Astrocyte of the cerebellum (primary cell): ENCODE measurements around the gene USB1.
"Not testable (repeated sequence)": the region's sequence is repeated elsewhere in the genome, so short reads cannot be mapped to it uniquely, and the experiment has no call there.

ENCODE experiments used
- DNase-seq: peaks from one replicate; pipeline ENCODE4 v3.0.0-alpha.2; 2011; ENCODE audit warnings: low read depth
- H3K4me3 ChIP-seq: 2 replicates; pipeline ENCODE4 v1.5.1; 2011; ENCODE audit warnings: mild to moderate bottlenecking, low read depth, low read length, moderate library complexity
- in situ Hi-C: cut with HindIII; loops from 2 replicates; pipeline ENCODE4 v1.10.0; 2017; ENCODE audit warnings: low sequenced_read_pairs
- TF ChIP-seq, protein P1 (sequence below): IDR thresholded peaks from 2 replicates; pipeline ENCODE4 v1.5.1; 2012; ENCODE audit warnings: low read length, low read depth, moderate library complexity, mild to moderate bottlenecking; ENCODE audit errors: missing control alignments

USB1 gene

DNA sequence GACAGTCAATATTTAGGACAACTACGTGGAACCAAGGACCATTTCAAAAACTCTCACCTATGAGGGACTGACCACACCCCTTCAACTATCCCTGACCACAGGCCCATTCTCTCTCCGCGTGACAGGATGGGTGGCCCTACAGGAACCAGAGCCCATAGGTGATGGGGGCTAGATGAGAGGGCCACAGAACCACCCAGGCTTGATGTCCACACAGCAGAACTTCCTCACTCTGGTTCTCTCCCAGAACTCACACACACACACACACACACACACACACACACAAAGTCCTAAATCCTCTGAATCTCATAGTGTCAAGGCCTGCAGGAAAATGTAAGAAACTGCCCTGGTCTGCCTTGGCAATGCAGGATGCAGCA lies 2.2 kb upstream of the USB1 start:
- no peak for DNase-seq
- in situ Hi-C loops, result loop anchor here (25.0 kb wide), 1 partner anchor 212 kb away; no protein-coding TSS in a partner anchor
- H3K4me3 ChIP-seq, result peak overlapping the region; percentile 80
- TF ChIP-seq, protein P1, sequence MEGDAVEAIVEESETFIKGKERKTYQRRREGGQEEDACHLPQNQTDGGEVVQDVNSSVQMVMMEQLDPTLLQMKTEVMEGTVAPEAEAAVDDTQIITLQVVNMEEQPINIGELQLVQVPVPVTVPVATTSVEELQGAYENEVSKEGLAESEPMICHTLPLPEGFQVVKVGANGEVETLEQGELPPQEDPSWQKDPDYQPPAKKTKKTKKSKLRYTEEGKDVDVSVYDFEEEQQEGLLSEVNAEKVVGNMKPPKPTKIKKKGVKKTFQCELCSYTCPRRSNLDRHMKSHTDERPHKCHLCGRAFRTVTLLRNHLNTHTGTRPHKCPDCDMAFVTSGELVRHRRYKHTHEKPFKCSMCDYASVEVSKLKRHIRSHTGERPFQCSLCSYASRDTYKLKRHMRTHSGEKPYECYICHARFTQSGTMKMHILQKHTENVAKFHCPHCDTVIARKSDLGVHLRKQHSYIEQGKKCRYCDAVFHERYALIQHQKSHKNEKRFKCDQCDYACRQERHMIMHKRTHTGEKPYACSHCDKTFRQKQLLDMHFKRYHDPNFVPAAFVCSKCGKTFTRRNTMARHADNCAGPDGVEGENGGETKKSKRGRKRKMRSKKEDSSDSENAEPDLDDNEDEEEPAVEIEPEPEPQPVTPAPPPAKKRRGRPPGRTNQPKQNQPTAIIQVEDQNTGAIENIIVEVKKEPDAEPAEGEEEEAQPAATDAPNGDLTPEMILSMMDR, result no peak

DNA sequence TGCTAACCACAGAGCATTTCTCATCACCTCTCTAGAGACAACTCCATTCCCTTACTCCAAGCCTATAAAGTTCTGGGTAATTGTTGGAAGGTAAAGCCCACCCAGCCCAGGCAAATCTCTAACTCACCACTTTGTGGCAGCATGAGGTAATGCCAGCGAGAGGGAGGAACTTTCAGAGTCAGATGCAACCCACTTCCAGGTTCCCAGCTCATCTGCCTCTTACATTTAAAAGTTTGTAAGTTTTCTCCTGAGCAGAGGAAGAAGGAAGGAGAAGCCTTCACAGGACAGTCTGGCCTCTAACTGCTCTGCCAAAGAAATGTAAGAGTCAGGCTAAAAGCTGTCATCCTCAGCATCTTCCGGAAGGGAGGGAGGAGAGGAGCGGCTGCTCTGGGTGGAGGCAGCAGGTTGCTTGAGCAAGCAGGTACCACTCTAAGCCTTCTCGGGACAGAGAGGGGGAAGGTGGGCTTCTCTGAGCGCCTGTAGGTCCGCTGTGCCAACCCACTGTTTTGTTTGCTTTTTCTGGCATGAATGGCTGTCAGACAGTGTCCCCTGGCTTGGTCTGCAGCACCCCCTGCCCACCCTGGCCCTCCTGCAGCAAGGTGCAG lies 1.7 kb upstream of the USB1 start:
- no peak for DNase-seq
- H3K4me3 ChIP-seq, result peak overlapping the region; percentile 80
- in situ Hi-C loops, result loop anchor here (25.0 kb wide), 1 partner anchor 212 kb away; no protein-coding TSS in a partner anchor
- TF ChIP-seq, protein P1, result no peak

DNA sequence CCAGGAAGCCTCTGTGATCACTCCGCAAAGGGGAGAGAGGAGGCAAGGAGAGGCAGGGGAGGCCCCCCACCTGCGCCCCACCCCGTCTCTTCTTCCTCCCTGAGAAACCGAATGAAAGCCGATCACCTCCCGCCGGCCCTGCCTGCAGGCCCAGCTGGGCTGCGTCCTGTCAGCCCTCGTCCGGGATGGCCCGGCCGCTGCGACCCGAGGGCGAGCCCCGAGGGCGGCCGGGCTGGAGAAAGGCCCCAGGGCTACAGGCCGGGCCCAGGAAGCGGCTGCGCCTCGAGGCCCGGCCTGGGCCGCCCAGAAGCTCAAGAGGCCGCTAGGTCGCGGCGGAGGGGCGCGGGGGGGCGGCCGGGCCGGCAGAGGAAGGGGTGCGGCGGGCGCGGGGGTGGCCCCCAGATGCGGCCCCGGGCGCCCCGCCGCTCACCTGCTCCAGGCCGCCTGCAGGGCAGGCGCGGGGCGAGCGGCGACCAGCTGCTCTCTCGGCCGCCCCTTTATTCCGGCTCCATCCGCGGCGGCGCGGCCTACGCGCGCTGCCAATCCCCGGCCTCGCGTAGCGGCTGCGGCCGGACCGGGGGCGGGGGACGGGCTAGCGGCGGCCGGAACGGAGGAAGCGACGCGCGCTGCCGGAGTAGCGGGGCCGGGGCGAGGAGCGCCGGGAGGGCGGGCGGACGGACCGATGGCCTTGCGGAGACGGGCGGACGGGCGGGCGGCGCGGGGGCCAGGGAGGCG lies 1.1 kb upstream of the USB1 start, which contains the start of gene ZNF319:
TSS of gene ZNF319 (minus strand) at position 702 of the 735 bp plus-strand sequence. CDS start 2,407 bp downstream, outside the sequence.
- TF ChIP-seq, protein P1, result no peak
- in situ Hi-C loops, result loop anchor here (25.0 kb wide), 1 partner anchor 213 kb away; no protein-coding TSS in a partner anchor
- no peak for DNase-seq
- H3K4me3 ChIP-seq, result peak within 1 kb of the TSS; percentile 80

DNA sequence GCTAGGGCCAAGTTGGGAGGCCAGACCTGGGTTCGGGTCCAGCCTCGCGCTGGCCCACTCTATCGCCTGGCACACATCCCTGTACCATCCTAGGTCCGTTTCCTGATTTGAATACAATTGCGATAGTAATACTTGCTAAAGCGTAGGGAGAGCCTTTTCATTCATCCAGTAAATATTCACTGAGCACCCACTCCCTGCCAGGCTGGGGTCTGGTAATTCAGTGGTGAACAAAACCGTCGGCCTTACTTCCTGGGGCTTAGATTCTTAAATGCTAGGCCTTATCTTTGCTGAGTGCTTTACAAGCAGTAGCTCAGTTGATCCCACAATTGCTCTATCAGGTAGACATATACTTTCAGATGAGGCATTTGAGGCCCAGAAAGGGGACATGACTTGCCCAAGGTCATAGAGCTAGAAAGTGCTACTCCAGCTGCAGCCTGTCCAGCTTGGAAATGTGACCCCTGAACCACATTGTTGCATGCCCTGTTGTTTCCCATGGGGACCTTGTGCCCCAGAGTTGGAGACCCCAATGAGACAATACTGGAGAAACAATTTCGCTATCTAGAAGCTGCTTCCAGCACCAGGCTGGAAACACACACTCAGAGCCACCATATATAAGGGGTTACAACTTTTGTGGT lies 691 bp downstream of the USB1 start:
- TF ChIP-seq, protein P1, result no peak
- in situ Hi-C loops, result no loop called here
- no peak for DNase-seq
- H3K4me3 ChIP-seq, result peak overlapping the region; percentile 80

DNA sequence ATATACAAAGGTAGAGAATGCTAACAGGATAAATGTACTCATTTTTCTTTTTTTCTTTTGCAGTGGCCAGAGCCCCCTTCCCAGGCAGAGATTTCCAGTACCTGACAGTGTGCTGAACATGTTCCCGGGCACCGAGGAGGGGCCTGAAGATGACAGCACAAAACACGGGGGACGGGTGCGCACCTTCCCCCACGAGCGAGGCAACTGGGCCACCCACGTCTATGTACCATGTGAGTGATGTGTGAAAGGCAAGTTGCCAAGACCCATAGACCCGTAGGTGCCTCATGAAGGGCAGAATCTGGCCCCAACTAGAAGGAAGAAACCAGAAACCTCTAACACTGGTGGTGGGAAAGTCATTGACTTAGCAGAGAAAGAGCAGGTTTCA lies 1.2 kb downstream of the USB1 start:
- TF ChIP-seq, protein P1, result no peak
- H3K4me3 ChIP-seq, result no peak overlapping the region
- DNase-seq, result no peak
- in situ Hi-C loops, result no loop called here

DNA sequence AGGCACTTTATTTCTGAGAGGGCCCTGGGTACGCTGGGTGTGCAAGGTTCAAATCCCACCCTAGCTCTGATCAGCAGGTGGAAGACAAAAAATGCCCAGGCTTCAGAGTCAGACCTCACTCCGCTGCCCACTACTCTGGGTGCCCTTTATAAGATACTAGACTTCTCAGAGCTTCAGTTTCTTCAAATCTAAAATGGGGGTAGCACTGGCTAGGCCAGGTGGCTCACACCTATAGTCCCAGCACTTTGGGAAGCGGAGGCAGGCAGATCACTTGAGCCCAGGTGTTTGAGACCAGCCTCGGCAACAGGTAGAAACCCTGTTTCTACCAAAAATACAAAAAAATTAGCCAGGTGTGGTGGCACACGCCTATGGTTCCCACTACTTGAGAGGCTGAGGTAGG lies 1.7 kb downstream of the USB1 start:
- TF ChIP-seq, protein P1, result no peak
- no peak for DNase-seq

DNA sequence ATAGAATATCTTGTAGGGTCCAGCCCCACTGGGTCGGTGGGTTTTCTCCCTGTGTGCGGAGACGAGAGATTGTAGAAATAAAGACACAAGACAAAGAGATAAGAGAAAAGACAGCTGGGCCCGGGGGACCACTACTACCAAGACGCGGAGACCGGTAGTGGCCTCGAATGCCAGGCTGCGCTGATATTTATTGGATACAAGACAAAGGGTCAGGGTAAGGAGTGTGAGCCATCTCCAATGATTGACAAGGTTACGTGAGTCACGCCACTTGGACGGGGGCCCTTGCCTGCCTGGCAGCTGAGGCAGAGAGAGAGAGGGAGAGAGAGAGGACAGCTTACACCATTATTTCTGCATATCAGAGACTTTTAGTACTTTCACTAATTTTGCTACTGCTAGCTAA lies 3.5 kb downstream of the USB1 start:
- DNase-seq, H3K4me3 ChIP-seq, in situ Hi-C loops: not testable (repeated sequence)

More for the DNA sequence above, 1.7 kb downstream of the USB1 start:
- H3K4me3 ChIP-seq, result no peak overlapping the region
- in situ Hi-C loops, result no loop called here
